Stimulated activated CD8-positive, alpha-beta memory T cell treated with anti-CD3 and anti-CD28 coated beads, Interleukin-15, amount 100 ng/mL, for 48 hours (primary cell): Measurements from ENCODE around the gene CALM3.

ENCODE experiments used
- DNase-seq, 2 donors: peaks; one replicate each; pipeline ENCODE4 v3.0.0-alpha.2; 2020; ENCODE audit warnings: low read depth in 2 of 2

CALM3 gene

GRCh38 chr19:46635920-46636761, 35.0 kb downstream of the CALM3 start, which contains the start of gene GNG8:
TSS of gene GNG8 (minus strand) at chr19:46636202. CDS start at chr19:46634682, 1,520 bp downstream.
- DNase-seq, result no peak

- no peak for DNase-seq
Measured at GRCh38 chr19:46637224-46637623, 36.1 kb downstream of the CALM3 start.

DNA sequence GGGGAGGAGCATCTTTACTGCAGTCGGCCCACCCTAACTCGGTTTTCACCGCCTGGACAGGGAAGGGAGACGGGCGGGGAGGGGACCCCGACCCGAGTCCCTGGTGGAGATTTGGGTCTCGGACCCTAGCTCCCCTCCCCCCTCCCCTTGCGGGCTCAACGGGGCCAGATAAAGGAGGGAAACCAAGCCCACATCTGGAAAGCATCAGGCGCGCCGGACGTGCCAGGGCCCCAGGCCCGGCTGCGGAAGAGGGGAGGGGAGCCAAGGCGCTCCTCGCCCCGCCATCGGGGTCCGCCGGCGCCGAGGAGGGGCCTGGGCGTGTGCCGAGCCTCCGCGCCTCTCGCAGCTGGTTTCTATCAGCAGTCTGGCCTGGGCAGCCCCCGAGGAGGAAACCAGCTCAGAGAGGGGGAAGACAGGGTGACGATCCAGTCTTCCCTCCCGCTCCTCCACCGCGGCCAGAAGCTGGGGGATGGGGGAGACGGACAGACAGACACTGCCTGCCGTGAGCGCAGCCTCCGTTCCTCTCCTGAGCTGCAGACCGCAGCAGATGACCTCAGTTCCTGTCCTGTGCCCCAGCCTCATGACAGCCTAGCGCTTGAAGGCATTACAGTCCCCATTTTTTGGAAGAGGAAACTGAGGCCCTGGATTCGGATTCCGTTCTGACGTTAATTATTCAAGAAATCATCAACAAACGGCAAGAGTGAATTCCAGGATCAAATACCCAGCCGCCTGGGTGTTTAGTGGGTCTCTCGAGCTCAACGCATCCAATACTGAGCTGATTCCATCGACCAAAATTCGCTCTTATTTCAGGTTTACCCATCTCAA, 38.4 kb downstream of the CALM3 start:
- no peak for DNase-seq

DNA sequence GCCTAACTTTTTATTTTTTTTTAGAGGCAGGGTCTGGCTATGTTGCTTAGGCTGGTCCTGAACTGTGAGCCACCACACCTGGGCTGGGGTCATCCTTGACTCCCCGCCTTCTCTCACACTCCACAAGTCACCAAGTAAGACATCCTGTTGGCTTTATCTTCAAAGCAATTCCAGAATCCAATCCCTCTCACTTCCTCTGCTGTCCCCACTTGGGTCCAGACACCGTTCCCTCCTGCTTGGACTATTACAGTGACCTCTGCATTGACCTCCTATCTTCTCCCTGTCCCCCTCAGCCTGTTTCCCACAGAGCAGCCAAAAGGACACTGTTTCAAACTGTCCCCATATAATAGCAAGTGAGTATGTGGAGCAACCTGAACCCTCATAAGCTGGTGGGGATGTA, 39.5 kb downstream of the CALM3 start:
- DNase-seq, result no peak

- DNase-seq, result no peak
Measured at GRCh38 chr19:46644720-46645119, 43.6 kb downstream of the CALM3 start.

GRCh38 chr19:46646402-46646801, 45.3 kb downstream of the CALM3 start:
- DNase-seq, result no peak

GRCh38 chr19:46648060-46648960, 47.2 kb downstream of the CALM3 start:
- DNase-seq, result no peak

DNA sequence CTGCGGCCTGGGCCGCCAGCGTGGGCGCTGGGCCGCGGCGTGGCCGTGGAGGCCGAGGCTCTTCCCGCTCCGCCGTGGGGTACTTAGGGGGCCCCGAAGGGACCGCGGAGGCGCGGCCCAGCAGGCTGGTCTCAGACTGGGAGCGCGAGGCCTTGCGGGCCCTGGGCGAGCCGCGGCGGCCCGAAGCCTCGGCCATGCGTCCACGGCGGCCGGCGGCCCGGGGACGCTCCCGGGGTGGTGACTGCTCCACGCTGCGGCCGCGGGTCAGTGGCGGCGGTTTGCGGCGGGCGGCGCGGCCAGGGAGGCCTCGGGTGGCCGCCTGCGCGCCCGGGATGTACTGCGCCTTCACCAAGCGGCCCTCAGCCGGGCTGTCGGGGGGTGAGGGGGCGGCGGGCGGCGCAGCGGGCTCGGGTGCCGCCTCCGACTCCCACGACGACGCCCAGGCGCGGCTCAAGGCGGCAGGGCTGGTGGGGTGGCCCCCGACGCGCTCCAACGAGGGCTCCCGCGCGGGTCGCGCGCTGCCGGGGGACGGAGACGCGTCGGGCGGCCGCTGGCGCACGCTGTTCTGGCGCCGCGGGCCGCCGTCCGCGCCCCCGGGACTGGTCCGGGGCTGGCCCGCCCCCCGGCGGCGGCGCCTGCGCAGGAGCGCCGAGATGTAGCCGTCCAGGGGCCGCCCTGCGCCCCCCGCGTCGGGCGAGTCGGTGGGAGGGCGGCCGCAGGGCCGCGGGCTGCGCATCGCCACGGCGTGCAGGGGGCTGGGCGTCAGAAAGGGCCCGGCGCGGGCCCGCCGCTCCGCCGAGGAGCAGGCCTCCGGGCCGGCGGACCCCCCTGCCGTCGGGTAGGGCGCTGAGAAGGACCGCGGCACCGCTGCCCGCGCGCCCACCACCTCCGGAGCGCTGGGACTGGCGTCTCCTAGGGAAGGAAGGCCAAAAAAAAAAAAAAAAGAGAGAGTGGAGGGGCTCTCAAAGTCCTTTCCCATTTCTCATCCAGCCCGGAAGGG, 48.1 kb downstream of the CALM3 start:
- DNase-seq, result no peak

- no peak for DNase-seq
Measured at GRCh38 chr19:46650445-46650844, 49.3 kb downstream of the CALM3 start.

DNA sequence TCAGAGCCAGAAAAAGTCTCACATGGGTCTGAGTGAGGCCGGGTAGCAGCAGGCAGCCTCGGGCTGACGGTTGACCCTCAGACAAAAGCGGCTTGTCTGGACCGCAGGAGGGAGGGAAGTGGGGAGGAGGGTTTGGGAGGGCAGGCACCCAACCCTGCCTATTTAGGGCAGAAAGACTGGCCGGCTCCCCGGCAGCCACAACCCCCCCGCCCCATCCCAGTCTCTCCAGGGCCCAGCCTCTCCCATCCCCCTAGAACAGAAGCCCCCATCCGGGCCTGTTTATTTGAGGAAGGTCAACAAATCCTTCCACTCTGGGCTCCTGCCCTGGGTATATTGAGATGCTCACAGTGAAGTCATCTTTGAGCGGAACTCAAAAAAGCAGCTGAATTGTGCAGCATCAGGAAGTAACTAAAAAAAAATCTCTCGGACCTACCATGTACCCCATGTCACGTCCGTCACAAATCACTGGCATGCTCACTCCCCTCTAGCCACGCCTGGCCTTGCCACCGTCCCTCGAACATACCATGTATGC, 53.6 kb downstream of the CALM3 start:
- no peak for DNase-seq

GRCh38 chr19:46656541-46656940, 55.4 kb downstream of the CALM3 start:
- DNase-seq, result no peak

DNA sequence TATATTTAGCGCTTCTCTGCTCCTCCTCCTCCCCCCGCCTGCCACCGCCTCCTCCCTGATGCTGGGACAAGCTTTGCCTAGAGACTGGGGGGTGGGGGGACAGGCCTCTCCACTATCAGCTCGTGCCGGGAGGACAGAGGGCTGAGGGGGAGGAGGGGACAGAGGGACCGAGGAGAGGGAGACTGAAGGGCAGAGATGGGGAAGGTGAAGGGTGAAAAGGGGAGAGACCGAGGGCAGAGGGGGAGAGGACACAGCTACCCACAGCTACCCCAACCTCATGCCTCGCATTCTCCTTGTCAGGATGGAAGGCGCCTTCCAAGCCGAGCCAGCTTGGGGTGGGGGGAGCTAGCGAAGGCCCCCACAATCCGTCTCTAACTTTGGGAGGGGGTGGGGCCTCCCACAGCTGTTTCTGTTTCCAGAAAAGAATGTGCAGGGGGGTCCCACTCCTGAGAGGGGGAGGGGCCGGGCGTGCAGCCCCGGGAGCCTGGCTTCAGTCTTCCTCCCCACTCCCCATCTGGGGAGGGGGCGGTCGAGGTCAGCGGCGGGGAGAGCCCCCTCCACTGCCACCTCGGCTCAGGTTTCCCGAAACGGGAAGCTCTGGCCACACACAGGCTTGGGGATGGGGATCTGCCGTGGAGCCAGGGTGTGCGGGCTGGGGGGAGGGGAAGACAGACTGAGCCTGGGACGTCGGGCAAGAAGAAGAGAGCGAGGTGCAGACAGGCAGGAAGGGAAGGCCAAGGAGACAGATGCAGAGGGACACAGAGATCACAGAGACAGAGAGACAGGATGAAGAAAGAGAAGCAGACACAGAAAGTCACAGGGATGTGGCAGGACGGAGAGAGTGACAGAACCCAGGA, 58.2 kb downstream of the CALM3 start:
- DNase-seq, result no peak

GRCh38 chr19:46660008-46660517, 58.9 kb downstream of the CALM3 start:
- DNase-seq, result no peak
